HG02870 (cell line): Measurements from ENCODE around the gene SLC12A8.

ENCODE experiments used
- ATAC-seq: cut with Tn5 transposase; IDR thresholded peaks from one replicate; pipeline ENCODE4 v1.9.1; 2021; ENCODE audit warnings: mild to moderate bottlenecking, moderate library complexity; ENCODE audit not compliant: unreplicated experiment

Gene SLC12A8

GRCh38 chr3:125160606-125161371 lies 51.8 kb downstream of the SLC12A8 start:
- no peak for ATAC-seq

DNA sequence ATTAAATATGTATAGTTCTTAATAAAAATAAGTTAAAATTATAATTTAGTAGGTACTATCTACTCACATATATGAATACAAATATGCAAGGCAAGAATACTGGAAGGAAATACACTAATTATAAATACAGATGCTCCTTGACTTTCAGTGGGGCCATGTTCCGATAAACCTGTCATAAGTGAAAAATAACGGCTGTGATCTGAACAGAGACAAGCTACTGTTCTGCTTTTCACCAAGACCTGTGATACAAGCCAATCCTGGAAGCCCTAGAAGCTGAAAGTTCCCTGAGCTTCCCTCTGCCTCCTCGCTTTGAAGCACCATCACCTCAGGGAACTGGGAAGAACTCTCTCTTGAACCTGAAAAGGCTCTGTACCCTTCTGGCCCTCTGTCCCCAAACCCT lies 55.4 kb downstream of the SLC12A8 start:
- ATAC-seq, result no peak

DNA sequence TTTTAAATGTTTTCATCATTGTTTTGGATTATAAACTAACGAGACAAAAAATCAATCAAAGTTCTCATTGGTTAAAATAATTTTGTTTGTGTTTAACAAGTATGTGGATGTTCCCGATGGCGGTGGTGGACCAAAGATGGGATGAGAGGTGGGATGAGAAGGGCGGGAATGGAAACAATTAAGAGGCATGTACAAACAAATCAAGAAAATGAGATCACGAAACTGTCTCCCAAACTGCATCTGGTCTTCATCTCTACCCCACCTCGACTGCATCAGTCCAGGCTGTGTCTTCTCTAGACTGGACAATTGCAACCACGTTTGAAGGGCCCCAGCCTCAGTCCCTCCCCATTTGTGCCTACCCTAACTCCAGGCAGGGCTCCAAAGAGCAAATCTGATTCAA lies 56.1 kb downstream of the SLC12A8 start:
- ATAC-seq, result no peak

- no peak for ATAC-seq
These were observed 57.7 kb downstream of the SLC12A8 start for GRCh38 chr3:125154800-125155269.

GRCh38 chr3:125154110-125154509 lies 58.4 kb downstream of the SLC12A8 start:
- ATAC-seq, result no peak

DNA sequence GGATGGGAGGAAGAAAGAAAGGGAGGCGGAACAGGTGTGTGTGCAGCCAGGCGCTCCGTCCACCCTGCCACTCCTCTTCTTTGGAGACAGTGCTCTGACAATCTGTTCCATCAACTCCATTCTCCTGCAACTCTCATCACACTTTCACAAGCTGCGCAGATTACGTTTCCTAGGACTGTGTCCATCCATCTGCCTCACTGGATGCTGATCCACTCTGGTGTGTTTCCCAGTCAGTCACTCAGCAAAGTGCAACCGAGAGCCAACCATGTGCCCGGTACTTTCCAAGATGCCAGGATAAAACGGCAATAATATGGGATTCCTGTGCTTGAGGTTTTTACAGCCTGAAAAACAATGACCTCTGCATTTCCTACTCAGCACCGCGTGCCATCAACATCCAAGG lies 59.6 kb downstream of the SLC12A8 start:
- ATAC-seq, result no peak

GRCh38 chr3:125151916-125152315 lies 60.6 kb downstream of the SLC12A8 start:
- ATAC-seq, result no peak

- no peak for ATAC-seq
These were observed 61.1 kb downstream of the SLC12A8 start for GRCh38 chr3:125151442-125151817.

DNA sequence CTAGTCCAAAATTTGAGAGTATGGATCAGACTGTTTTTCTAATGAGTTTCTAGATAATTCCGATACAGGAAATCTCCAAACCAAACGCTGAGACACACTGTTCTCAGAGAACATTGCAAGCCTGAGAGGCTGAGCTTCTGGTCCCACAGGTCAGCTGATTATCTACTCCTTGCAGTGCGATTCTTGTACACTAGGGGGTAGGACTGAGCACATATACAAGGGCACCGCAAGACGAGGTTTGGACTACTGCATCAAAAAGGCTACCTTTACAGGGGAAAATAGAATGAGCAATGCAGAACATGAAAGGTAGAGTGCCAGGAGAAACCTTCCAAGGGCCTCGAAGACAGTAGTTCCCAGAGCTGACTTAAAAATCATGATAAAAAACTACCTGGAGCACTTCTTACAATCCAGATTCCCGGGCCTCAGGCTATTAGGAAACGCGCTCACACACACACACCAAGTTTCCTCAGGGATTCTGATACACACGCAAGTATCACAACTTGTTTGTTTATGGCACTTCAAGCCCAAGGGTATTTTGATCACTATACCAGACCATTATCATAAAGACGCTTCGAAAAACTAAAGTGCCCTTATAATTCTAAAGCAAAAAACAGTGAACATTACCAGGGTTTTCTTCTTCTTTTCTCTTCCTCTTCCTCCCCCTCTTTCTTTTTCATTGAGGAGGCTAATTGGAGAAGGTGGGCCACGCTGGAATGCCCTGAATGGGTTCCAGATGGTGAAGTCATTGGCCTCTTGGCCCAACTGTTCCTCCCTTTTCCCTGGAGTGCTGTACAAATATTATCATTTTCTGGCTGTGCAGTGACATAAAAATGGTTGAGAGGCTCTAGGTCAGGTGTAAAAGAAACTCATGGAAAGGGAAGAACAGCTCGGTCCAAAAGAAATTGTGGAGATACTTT lies 61.8 kb downstream of the SLC12A8 start:
- no peak for ATAC-seq

DNA sequence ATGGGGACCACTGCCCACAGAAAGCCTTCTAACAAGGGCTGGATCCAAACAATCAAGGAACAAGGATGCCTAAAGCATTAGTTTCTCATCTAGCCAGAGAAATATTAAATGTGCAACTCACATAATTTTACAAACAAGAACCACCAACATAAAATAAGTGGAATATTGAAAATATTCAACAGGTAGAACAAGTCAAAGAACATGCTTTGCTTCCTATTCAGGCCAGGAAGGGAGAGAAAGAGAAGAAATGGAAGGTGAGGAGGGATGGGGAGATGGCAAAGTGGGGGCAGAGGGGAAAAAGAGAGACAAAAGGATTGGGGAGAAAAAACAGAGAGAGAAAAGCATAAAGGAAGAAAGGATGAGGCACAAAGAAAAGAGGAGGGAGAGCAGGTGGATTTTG lies 63.1 kb downstream of the SLC12A8 start:
- no peak for ATAC-seq

DNA sequence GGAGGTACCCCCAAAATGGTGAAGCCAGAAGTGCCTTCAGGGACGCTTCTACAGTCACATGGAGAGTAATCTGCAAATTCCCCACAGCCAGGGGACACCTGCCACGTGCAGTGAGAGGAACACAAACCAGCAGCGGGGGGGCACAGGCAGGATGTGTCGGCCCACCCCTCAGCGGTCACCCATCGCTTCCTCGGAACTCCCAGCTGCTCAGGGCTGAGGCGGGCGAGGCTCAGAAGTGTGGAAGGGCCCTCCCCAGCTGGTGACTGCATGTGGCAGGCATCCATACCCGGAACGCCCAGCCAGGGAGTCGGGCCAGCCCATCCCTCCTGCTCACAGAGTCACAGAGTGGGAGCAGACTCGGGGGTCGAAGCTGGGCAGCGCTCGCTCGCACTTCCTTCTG lies 63.7 kb downstream of the SLC12A8 start:
- no peak for ATAC-seq

GRCh38 chr3:125148016-125148812 lies 64.3 kb downstream of the SLC12A8 start:
- ATAC-seq, result no peak

- no peak for ATAC-seq
These were observed 65.1 kb downstream of the SLC12A8 start for GRCh38 chr3:125147491-125147820.

DNA sequence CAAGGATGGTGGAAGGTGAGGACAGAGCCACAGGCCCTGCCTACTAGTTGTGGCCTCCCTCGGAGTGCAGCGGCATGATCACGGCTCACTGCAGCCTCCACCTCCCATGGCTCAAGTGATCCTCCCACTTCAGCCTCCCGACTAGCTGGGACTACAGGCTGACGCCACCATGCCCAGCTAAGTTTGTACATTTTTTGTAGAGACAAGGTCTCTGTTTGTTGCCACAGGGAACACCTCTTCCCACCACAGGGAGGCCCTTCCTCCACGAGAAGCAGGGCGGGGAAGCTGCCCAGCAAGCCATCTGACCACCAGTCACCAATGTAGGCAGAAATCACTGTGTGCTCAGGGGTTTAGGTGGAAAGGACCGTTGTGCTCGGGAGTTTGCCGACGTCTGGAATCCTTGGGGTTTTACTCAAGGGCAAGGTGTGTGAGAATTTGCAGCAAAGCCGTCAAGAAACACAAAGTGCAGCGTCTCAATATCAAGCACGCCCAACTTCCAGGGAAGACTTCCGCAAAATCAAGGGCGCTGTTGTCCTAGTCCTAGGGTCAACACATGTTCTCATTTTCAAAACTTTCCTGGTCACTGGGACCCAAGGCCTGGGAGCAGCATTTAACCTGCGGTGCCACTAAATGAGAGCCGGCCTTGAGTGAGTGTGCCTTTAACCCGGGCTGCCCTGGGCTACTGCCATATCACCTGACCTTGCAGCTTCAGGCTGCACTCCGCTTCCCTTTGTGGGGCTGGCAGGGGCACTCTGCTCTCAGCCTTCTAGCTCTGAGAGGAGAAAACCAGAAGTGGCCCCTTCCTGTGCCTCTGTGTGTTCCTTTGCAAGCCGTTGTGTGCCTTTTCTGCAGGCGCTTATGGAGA lies 65.7 kb downstream of the SLC12A8 start:
- no peak for ATAC-seq

DNA sequence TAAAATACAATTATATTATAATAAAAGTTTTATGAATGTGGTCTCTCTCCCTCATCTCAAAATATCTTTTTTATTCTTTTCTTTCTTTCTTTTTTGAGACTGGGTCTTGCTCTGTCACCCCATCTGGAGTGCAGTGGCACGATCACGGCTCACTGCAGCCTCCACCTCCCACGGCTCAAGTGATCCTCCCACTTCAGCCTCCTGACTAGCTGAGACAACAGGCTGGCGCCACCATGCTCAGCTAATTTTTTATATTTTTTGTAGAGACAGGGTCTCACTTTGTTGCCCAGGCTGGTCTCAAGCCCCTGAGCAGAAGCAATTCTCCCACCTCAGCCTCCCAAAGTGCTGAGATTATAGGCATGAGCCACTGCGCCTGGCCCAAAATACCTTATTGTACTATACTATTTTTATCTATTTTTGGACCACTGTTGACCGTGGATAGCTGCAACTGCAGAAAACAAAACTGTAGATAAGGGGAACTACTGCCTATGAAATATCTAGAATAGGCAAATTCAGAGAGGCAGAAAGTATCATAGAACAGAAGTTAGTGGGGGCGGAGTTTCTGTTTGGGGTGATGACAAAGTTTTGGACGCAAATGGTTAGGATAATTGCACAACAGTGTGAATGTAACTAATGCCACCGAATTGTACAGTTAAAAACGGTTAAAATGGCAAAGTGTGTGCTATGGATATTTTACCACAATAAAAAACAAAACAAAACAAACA lies 66.6 kb downstream of the SLC12A8 start:
- ATAC-seq, result no peak

DNA sequence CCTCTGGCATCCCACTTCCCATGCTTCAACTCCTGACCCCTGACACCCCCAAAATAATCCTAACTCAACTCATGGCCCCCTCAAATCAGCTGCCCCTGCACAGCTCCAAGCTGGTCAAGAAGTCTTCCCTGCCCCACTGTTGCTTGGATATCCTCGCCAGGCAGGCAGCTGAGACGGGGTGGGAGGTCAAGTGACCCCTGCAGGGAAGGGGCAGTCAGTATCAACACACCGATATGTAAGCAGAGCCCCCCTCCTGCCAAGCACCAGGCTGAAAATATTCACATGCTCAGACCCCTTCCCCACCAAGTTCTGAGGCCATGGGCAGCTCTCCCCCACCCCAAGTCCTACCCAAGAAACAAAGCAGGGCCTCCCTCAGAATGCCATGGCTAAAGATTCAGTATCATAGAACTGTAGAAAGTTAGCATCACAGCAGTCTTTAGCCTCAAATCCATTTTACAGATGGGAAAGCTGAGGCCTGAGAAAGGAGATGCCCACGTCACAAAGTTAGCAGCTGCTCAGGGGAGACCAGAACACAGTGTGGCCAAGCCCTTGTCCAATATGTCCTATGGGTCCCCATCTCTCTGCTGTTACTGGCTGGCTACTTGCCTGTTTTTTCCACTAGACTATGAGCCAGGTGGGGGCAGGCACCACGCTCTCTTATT lies 67.8 kb downstream of the SLC12A8 start:
- ATAC-seq, result no peak

DNA sequence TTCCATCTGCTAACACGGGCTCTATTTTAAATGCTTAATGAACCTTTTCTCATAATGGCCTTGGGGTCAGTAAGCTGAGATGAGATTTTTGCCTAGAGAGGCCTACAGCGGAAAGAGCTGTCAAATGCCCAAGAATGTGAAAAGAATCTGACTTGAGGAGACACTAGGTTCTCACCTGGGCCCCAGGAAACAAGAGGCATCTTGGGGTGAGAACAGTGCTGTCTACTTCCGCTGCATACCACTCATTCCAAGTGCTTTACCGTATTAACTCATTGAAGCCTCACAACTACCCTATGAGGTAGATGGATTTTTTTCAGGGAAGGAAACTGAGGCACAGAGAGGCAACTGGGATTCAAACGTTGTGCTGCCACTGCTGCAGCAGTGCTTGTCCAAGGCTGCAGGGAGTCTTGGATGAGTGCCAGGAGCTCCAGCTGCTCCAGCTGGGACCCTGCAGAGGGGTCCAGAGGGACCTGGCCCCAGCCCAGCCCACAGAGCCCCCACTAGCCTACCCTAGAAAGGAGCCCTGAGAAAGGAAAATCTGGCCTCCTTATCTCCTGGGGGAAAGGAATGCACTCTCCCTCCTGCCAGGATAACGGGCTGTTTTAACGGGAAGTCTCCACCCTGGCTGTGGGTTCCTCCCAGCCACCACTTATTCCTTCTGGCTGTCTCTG lies 68.4 kb downstream of the SLC12A8 start:
- ATAC-seq, result no peak

DNA sequence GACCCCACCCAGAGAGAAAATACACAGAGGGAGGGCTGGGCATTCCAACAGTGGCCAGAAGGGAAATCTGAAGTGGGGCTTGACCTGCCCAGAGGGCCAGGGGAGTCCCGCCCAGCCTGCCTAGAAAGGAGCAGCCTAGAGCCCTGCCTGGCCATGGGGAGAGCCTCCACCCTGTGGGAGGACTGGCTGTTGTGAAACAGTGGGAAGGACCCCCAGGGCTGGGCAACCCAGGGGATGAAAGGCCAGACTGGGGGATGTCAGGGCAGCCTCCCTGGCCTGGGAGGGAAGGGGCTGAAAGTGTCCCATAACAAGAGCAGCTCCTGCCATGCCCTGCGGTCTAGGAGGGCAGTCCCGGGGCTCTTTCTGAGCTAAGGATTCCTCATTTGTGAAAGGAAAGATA lies 69.0 kb downstream of the SLC12A8 start:
- ATAC-seq, result no peak

DNA sequence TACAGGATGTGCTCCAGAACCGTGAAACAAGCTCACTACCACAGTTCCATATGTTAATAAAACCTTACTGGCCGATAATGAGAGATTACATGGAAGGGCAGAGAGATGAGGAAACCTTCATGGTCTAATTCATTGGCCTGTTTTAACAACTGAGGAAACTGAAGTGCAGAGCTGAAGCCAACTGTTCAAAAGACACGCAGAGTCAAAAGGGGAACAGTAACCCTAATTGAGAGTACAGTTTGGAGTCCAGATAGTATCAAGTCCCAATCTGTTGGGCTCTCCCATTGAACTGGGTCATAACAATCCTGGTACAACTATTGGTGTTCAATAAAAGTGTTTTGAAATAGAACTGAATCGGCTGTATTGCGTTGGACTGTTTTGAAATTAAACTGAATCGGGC lies 69.6 kb downstream of the SLC12A8 start:
- no peak for ATAC-seq
